Measurements from ENCODE around the gene DOCK2.

DNA sequence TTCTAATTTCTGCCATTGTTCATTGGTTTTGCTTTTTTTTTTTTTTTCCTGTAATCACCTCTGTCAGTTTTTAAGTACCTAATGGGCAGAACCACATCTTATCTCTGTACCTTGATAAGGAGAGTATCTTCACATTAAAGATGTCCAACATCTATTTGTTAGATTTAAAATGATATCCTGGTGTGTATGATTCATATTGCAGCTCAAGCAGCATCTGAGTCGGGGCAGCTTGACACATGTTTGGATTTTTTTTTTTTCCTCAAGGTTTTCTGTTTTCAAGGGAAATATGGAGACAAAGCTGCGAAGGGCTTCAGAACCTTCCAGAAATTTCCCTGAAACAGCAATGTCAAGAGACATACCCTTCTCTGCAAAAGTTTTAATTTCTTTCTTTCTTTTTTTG, 164.7 kb downstream of the DOCK2 start:
- TF ChIP-seq, protein P1, sequence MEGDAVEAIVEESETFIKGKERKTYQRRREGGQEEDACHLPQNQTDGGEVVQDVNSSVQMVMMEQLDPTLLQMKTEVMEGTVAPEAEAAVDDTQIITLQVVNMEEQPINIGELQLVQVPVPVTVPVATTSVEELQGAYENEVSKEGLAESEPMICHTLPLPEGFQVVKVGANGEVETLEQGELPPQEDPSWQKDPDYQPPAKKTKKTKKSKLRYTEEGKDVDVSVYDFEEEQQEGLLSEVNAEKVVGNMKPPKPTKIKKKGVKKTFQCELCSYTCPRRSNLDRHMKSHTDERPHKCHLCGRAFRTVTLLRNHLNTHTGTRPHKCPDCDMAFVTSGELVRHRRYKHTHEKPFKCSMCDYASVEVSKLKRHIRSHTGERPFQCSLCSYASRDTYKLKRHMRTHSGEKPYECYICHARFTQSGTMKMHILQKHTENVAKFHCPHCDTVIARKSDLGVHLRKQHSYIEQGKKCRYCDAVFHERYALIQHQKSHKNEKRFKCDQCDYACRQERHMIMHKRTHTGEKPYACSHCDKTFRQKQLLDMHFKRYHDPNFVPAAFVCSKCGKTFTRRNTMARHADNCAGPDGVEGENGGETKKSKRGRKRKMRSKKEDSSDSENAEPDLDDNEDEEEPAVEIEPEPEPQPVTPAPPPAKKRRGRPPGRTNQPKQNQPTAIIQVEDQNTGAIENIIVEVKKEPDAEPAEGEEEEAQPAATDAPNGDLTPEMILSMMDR (IDR thresholded peaks at IDR 0.05), result no peak
- TF ChIP-seq POLR2A (IDR thresholded peaks at IDR 0.05), result no peak
